IgD-negative memory B cell (primary cell): ENCODE data around the gene TICAM2. TPM values are rescaled to one million over a fixed set of nuclear protein-coding genes. Genes with fewer than 3 reads are reported as not detected.

Experiments
- H3K27ac Mint-ChIP-seq, 3 donors: one replicate each; pipeline ENCODE4 v1.8.0; 2020 to 2022; ENCODE audit warnings: mild to moderate bottlenecking in 3 of 3, mixed read lengths in 3 of 3, moderate library complexity in 1 of 3
- H3K27me3 Mint-ChIP-seq: one replicate; pipeline ENCODE4 v1.8.0; 2021; ENCODE audit warnings: mixed read lengths
- H3K36me3 Mint-ChIP-seq: one replicate; pipeline ENCODE4 v1.8.0; 2020; ENCODE audit warnings: mild to moderate bottlenecking, mixed read lengths
- H3K4me1 Mint-ChIP-seq, 3 donors: one replicate each; pipeline ENCODE4 v1.8.0; 2020 to 2022; ENCODE audit warnings: mixed read lengths in 3 of 3, mild to moderate bottlenecking in 1 of 3
- H3K4me3 Mint-ChIP-seq, 4 donors: one replicate each; pipeline ENCODE4 v1.8.0; 2020 to 2022; ENCODE audit warnings: mild to moderate bottlenecking in 4 of 4, mixed read lengths in 4 of 4, moderate library complexity in 3 of 4
- H3K9me3 Mint-ChIP-seq, 3 donors: one replicate each; pipeline ENCODE4 v1.8.0; 2020 to 2021; ENCODE audit warnings: mixed read lengths in 3 of 3, mild to moderate bottlenecking in 1 of 3
- polyA plus RNA-seq: library from polyadenylated mRNA; unstranded; fragments of 300-500 nt; fragmentation: Illumina TruSeq; gene quantifications from one replicate; pipeline ENCODE4 v1.2.3, GENCODE V29; 2021

The TICAM2 gene
- polyA plus RNA-seq, 1 donor from 2014 or later: 4.4 TPM

DNA sequence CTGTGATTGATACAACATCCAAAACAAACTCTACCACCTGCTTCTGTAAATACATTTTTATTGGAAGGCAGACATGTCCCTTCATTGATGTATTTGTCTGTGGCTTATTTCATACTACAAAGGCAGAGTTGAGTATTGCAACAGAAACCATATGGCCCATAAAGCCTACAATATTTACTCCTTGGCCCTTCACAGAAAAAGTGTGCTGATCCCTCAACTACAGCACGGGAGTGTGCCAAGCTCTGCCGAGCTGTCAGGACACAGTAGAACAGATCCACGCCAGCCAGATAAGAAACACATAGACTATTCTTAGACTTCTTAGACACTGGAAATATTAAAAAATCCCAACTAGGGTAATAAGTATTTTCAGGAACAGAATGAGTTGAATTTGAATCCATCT, 13.2 kb downstream of the TICAM2 start:
- Mint-ChIP-seq H3K36me3 (no peaks in the 10 kb centered on the region), H3K4me3 (no peak overlapping the region), H3K4me1 (peaks cover 0 to 3% (median 0%) of the 10 kb centered on the region in 3 donors), H3K27me3 (no peaks in the 10 kb centered on the region), H3K9me3 (no peaks in the 10 kb centered on the region), H3K27ac (no peak overlapping the region)

DNA sequence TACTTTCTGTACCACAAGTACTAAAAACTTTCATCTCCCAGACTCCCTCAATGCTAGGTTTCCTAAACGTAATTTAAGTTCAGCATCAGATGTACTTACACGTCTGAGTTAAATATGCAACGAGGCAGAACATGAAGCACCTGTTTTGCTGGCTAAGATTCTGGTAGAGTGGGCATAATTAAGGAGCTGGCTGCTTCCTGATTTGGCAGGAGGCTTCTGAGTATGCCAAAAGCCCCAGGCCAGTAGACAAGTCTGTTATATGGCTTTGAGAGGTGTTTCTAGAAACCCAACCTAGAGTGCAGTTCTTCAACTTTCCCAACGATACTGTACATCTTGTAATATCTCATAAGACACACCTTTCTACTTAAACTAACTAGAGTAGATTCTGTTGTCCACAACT, 13.6 kb downstream of the TICAM2 start:
- Mint-ChIP-seq H3K4me1 (peaks cover 0 to 3% (median 0%) of the 10 kb centered on the region in 3 donors), H3K36me3 (no peaks in the 10 kb centered on the region), H3K27ac (no peak overlapping the region), H3K9me3 (no peaks in the 10 kb centered on the region), H3K27me3 (no peaks in the 10 kb centered on the region), H3K4me3 (no peak overlapping the region)

DNA sequence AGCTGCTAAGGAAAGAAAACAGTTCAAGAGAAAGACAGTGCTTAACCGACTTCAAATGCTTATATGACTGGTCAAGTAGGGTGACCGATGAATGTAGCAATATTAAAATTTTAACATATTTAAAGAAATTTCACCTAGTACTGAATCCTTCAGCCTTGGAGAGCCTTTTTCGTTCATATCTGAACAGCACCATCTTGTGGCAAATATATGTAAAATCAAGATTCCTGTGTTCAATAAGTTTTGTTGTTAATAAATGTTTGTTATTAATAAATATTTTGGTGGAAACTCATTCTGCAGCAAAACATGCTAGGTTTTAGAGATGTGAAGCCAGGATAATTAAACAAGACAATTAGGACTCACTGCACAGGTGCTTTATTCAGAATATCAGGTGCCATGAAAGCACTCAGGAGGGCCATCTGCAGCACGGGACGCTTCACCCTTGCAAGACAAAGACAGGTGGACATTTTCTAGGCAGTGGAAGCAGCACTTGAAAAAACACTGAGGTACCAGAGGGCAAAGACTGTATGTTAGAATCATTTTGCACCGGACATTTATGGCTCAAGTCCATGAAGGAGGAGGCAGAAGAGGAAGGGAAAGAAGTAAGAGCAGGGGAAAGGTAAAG, 15.6 kb downstream of the TICAM2 start:
- no peak overlapping the region for H3K4me3 Mint-ChIP-seq
- H3K36me3 Mint-ChIP-seq: no peaks in the 10 kb centered on the region
- no peak overlapping the region for H3K27ac Mint-ChIP-seq
- H3K4me1 Mint-ChIP-seq: peaks cover 0 to 7% (median 3%) of the 10 kb centered on the region in 3 donors
- H3K9me3 Mint-ChIP-seq: no peaks in the 10 kb centered on the region
- H3K27me3 Mint-ChIP-seq: no peaks in the 10 kb centered on the region

DNA sequence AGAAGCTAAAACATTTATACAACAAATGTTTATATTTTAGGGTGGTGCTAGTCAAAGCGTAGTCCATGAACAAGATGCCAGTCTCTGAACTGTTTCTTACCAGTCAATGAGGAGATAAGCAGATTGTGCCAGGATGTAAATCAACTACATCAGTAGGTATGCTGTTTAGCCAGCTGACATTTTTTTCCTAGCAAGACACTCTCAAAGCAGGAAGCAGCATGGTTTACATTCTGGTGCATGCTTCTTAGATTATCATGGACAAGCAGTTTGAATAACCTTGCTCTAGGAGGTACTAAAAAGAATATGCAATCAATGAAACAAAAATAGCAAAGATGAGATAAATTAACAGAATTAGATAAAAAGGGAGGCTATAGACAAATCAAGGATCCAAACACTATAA, 17.0 kb downstream of the TICAM2 start:
- Mint-ChIP-seq H3K9me3 (no peaks in the 10 kb centered on the region), H3K27ac (no peak overlapping the region), H3K4me1 (peaks cover 3 to 16% (median 9%) of the 10 kb centered on the region in 3 donors), H3K27me3 (no peaks in the 10 kb centered on the region), H3K4me3 (no peak overlapping the region), H3K36me3 (peaks cover 3% of the 10 kb centered on the region)

DNA sequence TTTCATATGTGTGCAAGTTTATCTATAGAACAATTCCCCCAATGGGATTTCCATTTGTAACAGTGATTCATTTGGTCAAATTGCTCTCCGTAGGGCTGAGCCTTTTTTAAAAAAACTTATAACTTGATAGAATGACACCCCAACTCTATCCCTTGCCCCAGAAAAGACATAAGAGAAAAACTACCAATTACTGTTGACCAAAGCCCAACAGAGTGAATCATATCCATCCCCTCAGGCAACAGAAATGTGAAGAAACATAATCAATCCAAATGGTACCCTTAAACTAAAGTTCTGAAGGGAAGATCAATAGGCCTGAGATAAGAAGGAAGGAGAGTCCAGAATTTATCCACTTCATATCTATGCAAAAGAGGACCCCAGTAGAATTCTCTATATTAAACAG, 17.8 kb downstream of the TICAM2 start:
- Mint-ChIP-seq H3K9me3 (no peaks in the 10 kb centered on the region), H3K4me3 (no peak overlapping the region), H3K4me1 (peaks cover 9 to 24% (median 16%) of the 10 kb centered on the region in 3 donors), H3K27me3 (no peaks in the 10 kb centered on the region), H3K36me3 (peaks cover 6% of the 10 kb centered on the region), H3K27ac (no peak overlapping the region)

DNA sequence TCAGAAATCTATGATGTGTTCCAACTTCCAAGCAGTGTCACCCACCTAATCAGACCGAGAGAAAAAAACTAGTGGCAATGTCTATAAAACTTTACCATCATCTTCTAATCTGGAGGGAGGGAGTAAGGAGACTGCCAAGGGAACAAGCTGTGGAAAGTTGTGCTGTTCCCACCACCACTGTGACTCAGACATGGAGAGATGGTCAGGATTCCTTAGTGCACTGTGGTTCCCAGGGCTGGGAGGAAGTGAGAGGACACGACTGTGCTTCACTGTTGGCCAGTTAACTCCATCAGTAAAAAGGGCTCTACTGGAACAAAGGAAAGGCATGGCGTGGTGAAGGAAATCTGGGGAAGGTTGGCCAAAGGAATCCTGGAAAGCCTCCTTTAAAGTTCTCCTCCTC, 18.8 kb downstream of the TICAM2 start:
- Mint-ChIP-seq H3K27me3 (no peaks in the 10 kb centered on the region), H3K36me3 (peaks cover 6% of the 10 kb centered on the region), H3K9me3 (no peaks in the 10 kb centered on the region), H3K4me3 (no peak overlapping the region), H3K4me1 (peaks cover 15 to 34% (median 20%) of the 10 kb centered on the region in 3 donors), H3K27ac (no peak overlapping the region)

DNA sequence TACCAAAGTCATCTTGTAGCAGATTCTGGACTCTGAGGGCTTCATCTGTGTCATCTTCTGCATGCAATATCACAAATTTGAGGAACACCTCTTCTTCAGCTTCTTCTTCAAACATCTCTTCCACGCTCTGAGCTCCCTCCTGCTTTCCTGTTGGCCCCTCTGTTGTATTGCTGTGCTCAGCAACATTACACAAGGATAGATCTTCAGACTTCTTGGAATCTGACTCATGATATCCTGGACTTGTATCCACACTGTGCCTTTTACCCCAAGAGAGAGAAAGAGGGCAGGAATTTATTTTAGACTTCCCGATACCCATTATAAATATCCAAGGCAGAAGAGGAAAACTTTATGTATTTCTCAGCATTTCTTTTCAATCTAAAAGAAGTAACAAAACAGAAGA, 21.3 kb downstream of the TICAM2 start:
- Mint-ChIP-seq H3K4me1 (peaks cover 20 to 38% (median 21%) of the 10 kb centered on the region in 3 donors), H3K27me3 (no peaks in the 10 kb centered on the region), H3K36me3 (peaks cover 6% of the 10 kb centered on the region), H3K27ac (no peak overlapping the region), H3K9me3 (peaks cover 0 to 2% (median 0%) of the 10 kb centered on the region in 3 donors), H3K4me3 (no peak overlapping the region)

DNA sequence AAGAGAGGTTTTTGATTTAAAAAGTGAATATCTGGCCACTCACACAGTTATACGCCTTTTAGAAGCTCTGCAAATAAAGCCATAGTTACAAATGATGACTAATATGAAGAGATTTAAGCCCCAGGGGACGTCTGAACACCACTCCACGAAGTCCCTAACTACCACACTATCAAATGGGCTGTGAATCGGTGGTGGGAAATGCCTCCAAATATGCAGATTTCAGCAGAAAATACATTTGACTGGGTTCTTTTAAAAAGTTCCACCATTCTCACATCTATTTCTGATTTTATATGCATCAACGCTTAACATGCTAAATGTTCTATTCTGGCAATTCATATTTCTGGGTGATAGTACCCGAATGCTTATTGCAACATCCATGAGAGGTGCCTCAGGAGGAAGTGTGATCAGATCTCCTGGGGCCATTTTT, 22.5 kb downstream of the TICAM2 start:
- peaks cover 21 to 38% (median 23%) of the 10 kb centered on the region in 3 donors for H3K4me1 Mint-ChIP-seq
- H3K36me3 Mint-ChIP-seq: peaks cover 6% of the 10 kb centered on the region
- H3K27me3 Mint-ChIP-seq: no peaks in the 10 kb centered on the region
- peak overlapping the region in 1 of 3 donors; percentile 52 for H3K27ac Mint-ChIP-seq
- peaks cover 0 to 2% (median 0%) of the 10 kb centered on the region in 3 donors for H3K9me3 Mint-ChIP-seq
- H3K4me3 Mint-ChIP-seq: no peak overlapping the region

DNA sequence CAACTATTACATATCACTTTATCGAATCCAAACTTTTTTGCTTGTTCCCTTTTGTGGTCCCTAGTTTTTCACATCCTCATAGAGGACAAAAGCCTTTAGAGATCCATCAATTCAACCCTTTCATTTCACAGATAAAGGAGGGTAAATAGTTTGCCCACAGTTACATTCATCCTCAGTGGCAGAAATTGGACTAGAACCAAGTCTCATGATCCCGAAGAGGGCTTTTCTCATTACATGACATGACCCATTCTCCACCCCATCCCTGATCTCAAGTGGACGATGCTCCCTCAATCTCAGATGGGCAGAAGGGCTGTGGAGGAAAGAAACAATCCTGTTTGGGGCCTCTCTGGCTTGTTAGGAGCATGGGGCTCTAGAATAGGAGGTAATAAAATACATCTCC, 23.1 kb downstream of the TICAM2 start:
- peaks cover 0 to 2% (median 0%) of the 10 kb centered on the region in 3 donors for H3K9me3 Mint-ChIP-seq
- peaks cover 6% of the 10 kb centered on the region for H3K36me3 Mint-ChIP-seq
- peak overlapping the region in 1 of 3 donors; percentile 71 for H3K27ac Mint-ChIP-seq
- no peaks in the 10 kb centered on the region for H3K27me3 Mint-ChIP-seq
- H3K4me1 Mint-ChIP-seq: peaks cover 21 to 42% (median 26%) of the 10 kb centered on the region in 3 donors
- peak overlapping the region in 1 of 4 donors; percentile 24 for H3K4me3 Mint-ChIP-seq

DNA sequence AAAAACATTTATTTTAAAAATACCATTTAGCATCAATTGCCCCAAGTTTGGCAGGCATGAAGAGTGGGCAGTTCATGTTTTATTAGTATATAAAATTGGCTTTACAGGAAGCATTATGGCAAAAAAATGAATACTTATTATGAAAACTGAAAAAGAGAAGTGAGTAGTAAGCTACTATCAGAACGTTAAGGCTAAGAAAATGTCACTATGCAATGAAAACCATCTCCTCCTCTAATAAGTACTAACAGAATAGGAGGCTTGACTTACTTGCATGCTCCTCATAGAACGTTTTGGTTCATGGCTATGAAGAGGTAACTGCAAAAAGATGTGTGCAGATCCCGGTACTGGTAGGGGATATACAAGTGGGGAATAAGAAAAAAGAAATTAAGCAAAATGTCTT, 23.6 kb downstream of the TICAM2 start:
- peak overlapping the region in 1 of 3 donors; percentile 71 for H3K27ac Mint-ChIP-seq

DNA sequence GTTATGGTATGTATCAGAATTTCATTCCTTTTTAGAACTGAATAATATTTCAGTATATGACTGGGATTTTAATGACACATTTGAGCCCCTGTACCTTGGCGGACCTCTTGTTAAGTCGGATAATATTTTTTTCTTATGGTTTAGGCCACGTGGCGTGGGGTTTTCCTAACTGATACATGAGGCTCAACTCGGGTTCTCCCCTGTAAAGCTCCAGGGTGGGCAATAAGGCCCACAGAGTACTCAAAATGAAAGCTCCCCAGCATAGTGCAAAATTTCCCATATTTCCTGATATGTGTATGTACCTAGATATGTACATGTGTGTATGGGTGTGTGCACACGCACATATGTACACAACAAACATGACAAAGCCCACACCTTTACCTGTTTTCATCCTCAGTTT, 24.5 kb downstream of the TICAM2 start:
- no peak overlapping the region for H3K27ac Mint-ChIP-seq
- H3K9me3 Mint-ChIP-seq: peaks cover 0 to 2% (median 0%) of the 10 kb centered on the region in 3 donors
- H3K4me3 Mint-ChIP-seq: peak overlapping the region; percentile 64 to 80 (median 68)
- no peaks in the 10 kb centered on the region for H3K27me3 Mint-ChIP-seq
- peaks cover 6% of the 10 kb centered on the region for H3K36me3 Mint-ChIP-seq
- H3K4me1 Mint-ChIP-seq: peaks cover 21 to 36% (median 26%) of the 10 kb centered on the region in 3 donors

More for the DNA sequence above, 23.6 kb downstream of the TICAM2 start:
- H3K9me3 Mint-ChIP-seq: peaks cover 0 to 2% (median 0%) of the 10 kb centered on the region in 3 donors
- H3K4me1 Mint-ChIP-seq: peaks cover 21 to 43% (median 26%) of the 10 kb centered on the region in 3 donors
- peak overlapping the region in 3 of 4 donors; percentile 72 to 87 (median 77) for H3K4me3 Mint-ChIP-seq
- no peaks in the 10 kb centered on the region for H3K27me3 Mint-ChIP-seq
- peaks cover 6% of the 10 kb centered on the region for H3K36me3 Mint-ChIP-seq

DNA sequence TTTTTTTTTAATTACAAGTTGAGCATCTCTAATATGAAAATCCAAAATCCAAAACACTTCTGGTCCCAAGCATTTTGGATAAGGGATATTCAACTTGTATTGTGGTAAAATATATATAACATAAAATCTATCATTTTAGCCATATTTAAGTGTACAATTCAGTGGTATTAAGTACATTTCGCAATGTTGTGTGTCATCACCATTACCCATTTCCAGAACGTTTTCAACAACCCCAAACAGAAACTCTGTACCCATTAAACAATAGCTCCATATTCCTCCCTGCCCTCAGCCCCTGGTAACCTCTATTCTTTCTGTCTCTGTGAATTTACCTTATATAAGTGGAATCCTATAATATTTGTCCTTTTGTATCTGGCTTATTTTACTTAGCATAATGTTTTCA, 24.9 kb downstream of the TICAM2 start:
- Mint-ChIP-seq H3K4me1 (peaks cover 21 to 36% (median 26%) of the 10 kb centered on the region in 3 donors), H3K36me3 (peaks cover 6% of the 10 kb centered on the region), H3K4me3 (peak overlapping the region in 2 of 4 donors; percentile 70 to 80), H3K27ac (no peak overlapping the region), H3K27me3 (no peaks in the 10 kb centered on the region), H3K9me3 (peaks cover 0 to 2% (median 0%) of the 10 kb centered on the region in 3 donors)

DNA sequence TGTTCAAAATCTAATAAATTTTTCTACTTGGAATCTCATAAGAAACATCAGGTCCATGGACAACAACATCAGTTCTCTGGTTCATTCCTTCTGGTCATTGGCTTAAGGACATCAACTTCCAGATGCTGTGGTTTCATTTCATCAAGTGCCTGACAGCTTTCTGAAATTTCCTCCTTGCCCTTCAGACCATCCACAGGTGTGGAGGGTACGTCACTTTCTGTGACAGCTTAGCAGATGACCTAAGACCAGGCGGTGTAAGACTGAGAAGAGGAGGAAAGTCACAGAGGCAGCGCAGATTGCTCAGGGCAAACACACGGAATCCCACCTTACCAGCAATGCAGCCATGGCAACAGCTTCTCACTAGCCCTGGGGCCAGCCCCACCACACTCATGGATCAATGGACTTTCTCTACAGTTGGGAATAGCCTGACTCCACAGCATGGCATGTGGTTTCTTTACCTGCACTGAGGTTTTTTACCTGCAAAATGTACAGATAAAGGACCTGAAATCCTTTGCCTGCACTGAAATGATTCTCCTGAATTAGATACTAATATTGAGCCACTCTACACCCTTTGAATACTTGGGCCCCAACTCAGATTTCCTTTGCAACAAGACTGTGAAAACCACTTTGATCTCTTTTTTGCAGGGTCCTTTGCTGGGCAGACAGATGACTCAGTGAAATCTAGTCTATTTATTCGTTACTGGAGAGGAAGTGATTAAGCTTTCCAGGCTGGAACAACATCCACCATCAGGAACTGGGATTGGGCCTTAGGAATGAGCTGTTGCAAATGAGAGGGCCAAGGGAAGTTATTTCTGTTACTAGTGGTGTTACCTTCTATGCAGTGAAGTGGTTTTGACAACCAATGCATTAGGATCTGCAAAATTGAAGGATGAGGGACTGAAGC, 26.9 kb downstream of the TICAM2 start:
- peaks cover 20 to 28% (median 22%) of the 10 kb centered on the region in 3 donors for H3K4me1 Mint-ChIP-seq
- peak overlapping the region in 1 of 3 donors; percentile 86 for H3K27ac Mint-ChIP-seq
- H3K9me3 Mint-ChIP-seq: peaks cover 0 to 2% (median 0%) of the 10 kb centered on the region in 3 donors
- no peaks in the 10 kb centered on the region for H3K27me3 Mint-ChIP-seq
- peaks cover 3% of the 10 kb centered on the region for H3K36me3 Mint-ChIP-seq
- no peak overlapping the region for H3K4me3 Mint-ChIP-seq

DNA sequence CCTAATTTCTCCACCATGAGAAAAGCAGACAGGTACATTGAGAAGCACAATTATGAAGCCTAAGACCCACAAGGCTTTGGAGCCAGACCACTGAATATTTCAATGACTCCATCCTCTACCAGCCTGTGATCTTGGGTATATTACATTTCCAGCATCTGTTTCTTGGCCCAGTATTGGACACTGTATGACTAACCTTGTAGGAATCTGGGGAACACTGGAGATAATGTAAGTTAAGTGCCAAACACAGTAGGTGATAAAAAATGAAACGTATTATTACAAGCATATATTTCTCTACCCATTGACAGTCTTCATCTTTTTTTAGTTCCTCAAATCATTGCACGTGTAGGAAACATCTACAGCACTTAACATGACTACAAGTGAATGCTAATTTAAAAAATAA, 29.1 kb downstream of the TICAM2 start:
- Mint-ChIP-seq H3K9me3 (peaks cover 0 to 2% (median 0%) of the 10 kb centered on the region in 3 donors), H3K4me1 (peaks cover 5 to 9% (median 6%) of the 10 kb centered on the region in 3 donors), H3K36me3 (no peaks in the 10 kb centered on the region), H3K27ac (no peak overlapping the region), H3K4me3 (no peak overlapping the region), H3K27me3 (no peaks in the 10 kb centered on the region)

DNA sequence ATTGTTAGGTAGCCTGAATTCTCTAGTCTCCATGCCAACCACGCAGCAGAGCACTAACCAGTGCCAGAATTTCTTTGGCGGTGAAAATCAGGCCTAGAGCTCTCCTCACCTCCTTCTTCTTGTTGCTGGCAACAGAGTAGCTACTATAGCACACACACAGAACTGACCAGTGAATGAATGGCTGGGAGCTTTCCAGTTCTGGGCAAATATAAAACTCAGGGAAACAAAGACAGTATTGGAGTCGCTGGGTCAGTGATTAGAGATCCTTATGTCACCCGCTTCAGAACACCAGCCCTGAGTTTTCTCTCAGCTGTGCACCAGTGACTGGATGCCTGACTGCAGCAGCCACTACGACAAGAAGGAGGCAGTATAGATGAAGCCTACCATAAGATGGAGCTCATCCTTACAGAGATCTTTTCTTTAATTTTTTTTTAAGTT, 30.8 kb downstream of the TICAM2 start:
- no peak overlapping the region for H3K4me3 Mint-ChIP-seq
- H3K9me3 Mint-ChIP-seq: no peaks in the 10 kb centered on the region
- H3K4me1 Mint-ChIP-seq: peaks cover 0 to 5% (median 5%) of the 10 kb centered on the region in 3 donors
- no peak overlapping the region for H3K27ac Mint-ChIP-seq
- no peaks in the 10 kb centered on the region for H3K27me3 Mint-ChIP-seq
- H3K36me3 Mint-ChIP-seq: no peaks in the 10 kb centered on the region
